ENCODE data around the gene ADGRL2.
"Not testable (repeated sequence)": the region's sequence is repeated elsewhere in the genome, so short reads cannot be mapped to it uniquely, and the experiment has no call there.

The ADGRL2 gene

DNA sequence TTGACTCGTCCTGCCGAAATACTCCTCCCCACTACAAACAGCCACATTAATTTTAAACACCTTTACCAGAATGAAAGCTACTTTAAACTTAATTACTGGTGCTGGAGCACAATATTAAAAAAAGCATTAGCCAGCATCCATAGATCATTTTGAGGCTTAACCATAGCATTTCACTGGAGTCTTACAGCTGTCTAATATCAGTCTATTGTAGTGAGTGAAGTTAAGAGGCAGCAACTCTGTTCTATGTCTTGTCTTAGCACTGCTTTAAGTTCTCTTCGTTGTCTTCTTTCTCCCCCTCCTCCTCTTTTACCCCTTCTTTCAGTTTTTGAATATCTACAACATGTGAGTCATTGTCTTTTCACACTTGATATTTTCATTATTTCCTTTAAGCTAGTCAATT lies 49.3 kb downstream of the ADGRL2 start:
- DNase-seq = no peak

DNA sequence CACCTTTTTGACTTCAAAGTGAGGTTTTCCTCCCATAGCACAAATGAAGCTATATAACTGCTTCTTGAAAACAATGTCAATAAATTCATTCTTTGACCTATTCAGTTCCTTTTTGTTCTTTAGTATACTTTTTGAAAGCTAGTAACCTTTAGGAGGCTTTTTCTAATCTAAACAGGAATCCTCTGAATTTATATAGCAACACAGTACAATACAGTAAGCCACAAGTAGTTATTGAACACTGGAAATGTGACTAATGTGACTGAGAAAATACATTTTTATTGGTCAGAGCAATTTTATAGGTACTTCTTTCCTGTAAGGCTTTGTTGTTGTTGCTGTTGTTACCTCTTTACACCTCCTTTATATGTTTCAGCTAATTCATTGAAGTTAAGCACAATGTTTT lies 49.8 kb downstream of the ADGRL2 start:
- no peak for DNase-seq

DNA sequence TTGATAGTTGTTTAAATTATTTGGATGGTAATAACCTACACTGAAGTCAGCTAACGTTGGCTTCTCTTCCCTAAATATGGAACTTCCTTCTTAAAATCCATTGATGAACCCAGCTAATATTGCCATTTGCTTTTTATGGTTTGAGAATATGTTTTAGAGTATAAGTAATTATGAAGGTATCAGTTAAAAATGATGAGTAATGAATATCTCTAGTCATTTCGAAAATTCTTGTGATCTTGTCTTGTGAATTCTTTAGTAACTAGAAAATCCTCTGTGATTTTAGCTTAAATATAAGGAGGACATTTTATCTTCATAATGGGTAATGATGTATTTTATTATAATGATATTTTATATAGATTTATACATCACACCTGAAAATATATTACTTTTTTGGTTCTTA lies 50.5 kb downstream of the ADGRL2 start:
- no peak for DNase-seq

DNA sequence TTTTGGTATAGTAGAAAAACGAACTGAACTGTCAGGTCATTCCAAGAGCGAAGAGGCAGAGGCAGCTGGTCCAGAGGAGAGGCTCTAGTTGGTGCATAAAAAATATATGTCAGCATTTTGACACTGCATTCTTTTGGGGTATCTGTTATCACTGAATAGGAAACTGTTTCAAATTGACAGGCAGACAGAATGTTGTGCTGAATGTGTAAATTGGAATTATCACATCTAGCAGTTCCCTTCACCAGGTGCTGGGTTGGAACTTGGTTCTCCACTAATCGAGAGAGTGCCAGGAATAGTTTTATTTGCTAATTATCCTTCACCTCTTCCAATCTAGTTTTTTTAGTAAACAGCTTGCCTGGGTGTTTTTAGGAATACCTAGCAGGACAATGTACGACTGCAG lies 52.2 kb downstream of the ADGRL2 start:
- no peak for DNase-seq

DNA sequence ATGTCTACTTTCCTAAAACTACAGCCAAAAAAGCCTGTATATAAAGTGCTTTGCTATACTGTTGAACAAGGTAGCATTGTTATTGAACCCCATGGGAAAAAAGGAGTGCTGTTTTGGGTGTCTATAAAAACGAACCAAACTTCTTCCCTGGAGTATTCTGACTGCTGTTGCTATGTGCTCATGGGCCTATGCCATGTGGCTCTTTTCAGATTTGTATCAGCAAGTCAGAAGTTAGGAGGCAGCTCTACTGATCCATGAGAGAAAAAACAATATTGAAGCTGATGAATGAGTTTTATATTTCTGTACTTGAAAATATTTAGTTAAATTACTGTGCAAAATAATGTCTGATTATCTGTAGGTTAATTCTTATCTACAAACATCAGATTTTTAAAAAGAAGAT lies 66.5 kb downstream of the ADGRL2 start:
- no peak for DNase-seq

DNA sequence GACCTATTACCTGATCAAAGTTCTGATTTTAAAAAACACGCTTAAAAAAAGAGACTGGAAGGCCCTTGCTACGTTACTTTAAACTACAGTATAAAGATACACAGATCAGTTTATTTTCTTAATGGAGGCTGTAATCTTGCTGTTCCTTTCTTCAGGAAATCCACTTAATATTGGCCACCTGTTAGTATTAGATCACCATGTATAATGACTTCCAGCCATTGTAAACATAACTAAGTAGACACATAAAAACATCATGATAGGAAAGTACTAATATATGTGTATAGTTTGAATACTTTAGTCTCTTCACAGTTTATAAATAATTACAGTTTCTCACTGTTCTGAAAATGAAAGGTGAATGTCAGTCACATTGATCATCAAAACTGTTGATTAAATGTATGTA lies 68.6 kb downstream of the ADGRL2 start:
- DNase-seq = no peak

DNA sequence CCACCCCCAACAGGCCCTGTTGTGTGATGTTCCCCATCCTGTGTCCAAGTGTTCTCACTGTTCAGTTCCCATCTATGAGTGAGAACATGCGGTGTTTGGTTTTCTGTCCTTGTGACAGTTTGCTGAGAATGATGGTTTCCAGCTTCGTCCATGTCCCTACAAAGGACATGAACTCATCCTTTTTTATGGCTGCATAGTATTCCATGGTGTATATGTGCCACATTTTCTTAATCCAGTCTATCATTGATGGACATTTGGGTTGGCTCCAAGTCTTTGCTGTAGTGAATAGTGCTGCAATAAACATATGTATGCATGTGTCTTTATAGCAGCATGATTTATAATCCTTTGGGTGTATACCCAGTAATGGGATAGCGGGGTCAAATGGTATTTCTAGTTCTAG lies 70.4 kb downstream of the ADGRL2 start:
- not testable (repeated sequence) for DNase-seq

DNA sequence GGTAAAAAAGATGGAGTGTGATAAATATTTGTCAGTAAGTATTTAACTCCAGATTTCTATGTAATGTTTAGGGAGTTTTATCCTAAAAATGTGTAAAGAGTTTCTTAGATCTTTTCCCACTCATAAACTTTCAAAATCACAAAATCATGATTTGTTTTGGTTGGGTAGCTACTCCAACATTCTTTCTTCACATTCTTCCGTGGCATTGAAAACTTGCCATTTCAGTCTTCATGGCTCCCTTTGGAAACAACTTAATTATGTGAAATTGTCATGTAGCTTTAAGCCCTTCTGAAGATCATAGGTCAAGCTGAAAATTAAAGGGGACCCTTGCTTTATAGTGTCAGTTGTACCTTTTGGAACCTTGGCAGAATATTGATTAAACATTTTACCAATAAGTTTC lies 73.2 kb downstream of the ADGRL2 start:
- DNase-seq = no peak

DNA sequence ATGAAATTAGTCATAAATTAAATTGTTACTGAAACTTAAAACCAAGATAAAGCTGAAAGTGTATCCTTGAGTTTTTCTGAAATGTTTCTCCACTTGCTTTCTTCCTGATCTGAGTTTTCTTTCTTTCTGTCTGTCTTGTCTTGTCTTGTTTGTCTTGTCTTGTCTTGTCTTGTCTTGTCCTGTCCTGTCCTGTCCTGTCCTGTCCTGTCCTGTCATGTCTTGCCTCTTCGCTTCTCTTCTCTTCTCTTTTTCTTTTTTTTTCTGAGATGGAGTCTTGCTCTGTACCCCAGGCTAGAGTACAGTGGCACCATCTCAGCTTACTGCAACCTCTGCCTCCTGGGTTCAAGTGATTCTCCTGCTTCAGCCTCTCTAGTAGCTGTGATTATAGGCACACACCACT lies 73.7 kb downstream of the ADGRL2 start:
- DNase-seq = no peak

DNA sequence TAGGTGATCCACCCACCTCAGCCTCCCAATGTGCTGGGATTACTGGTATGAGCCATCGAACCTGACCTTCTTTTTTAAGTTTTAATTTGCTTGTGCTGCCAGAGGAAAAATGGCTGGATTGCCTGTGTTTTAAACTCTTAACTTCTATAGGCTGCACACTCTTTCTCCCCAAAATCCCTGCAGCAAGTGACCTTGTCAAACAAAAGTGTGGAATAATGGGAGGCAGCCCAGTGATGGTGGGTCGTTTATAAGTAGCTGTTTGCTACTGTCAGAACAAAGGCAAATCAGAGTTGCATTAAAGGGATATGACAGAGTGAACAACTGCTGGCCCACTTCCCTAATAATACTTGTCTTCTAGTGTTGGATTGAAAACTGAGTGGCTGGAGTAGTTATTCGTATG lies 74.2 kb downstream of the ADGRL2 start:
- no peak for DNase-seq

DNA sequence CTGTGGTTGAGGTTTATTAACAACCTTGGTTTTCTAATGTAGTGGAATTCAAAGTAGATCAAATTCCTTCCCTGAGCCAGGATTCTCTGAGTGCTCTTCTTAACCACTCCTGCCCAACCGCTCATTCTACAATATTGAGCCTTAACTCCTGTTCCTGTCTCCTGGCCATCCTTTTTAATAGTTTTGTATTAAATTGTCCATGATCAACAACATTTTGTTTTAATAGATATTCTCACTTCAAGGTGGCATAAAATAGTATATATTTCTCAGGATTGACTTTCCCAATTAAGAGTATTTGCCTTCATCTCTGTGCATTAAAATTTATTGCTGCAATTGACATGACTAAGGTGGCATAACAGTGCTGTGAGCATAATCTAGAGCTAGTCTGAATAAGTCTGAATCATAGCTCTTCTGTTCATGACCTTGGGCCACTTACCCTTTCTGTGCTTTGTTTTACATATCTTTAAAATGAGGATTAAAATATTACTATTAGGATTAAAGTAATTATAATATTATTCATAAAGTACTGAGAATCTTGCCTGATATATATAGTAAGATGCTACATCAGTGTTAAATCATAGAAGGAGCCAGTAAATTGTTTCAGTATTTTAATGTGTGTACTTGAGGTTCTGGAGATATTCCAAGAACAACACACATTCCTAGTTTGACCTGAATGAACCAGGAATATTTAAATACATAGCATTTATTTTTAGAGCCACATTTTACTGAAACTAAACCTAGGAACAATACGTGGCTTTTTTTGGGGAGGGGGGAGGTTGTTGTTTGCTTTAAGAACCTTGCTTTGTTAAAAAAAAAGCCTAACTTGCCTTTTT lies 76.4 kb downstream of the ADGRL2 start:
- no peak for DNase-seq

DNA sequence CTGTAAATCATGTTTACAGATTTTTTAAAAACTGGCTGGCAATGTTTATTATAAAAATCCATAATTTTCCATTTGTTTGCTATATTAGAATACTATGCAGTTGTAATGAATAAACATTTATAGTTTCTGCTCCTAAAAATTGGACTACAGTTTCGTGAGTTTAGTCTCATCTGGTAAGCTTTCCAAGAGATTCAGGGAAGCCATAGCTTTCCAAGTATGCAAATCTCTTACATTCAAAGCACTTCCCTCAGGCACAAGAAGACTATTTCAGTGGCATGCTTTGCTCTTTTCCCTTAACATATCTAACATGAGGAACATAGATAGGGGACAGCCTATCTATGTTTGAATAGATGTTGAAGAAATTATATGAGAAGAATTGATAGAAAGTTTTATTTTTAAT lies 77.2 kb downstream of the ADGRL2 start:
- no peak for DNase-seq

DNA sequence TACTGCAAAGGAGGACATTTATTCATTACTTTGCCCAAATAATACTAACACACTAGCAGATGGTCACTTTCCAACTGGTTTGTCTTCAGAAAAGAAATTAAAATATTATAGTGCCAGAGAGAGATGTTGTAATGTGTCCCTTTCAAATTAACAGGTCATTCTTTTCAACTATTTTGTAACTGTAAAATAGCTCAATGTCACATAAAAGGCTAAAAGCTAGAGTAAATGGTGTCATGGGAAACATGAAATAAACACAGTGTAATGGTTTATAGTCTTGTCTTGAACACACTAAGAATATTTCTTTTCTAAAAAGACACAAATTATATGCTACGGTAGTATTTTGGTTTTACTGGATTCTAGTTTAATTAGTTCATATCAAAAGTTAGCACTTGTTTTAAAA lies 77.8 kb downstream of the ADGRL2 start:
- no peak for DNase-seq

DNA sequence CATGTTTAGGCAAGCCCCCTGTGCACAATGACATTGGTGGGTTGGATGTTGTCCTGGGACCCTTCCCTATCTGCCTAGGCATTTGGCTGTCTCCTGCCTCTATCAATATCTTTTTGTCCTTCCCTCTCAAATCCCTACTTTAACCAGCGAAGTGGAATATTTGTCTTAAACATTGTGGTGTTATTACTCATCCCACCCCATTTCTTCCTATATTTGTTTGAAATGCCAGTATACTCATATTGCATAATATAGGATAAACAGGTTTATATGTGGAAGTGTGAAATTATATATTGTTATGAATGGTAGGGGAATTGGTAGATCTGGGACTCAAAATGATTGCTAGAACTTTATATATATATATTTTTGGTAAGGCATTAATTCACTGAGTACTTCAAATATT lies 80.0 kb downstream of the ADGRL2 start:
- DNase-seq = no peak

DNA sequence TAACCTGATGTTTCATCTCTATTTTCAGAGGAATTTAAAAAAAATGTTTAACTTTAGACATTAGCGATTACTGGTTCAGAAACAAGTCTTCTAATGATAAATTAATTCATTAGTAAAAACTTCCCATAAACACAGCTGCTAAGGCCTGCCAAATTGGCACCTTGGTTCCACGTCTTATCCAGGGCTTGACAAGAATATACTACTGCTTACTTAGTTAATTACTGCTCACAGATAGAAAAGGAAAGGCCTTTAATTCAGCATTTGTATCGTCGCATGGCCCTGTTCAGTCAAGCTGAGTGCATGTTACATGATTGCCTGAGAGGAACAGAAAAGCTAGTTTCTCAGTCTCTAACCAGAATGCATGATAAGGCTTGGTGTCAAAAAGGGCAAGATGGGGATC lies 84.6 kb downstream of the ADGRL2 start:
- DNase-seq = no peak

DNA sequence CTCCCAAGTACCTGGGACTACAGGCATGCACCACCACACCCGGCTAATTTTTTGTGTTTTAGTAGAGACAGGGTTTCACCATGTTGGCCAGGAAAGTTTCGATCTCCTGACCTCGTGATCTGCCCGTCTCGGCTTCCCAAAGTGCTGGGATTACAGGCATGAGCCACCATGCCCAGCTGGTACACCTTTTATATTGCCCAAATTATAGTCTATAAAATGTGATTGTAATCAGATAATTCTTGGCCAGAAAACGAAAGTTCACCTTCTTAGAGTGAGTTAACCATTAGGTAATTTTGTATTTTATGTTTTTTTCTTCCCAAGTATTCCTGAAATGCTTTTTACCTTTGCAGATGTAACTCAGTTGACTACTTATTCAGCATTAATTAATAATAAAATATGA lies 85.6 kb downstream of the ADGRL2 start:
- not testable (repeated sequence) for DNase-seq

DNA sequence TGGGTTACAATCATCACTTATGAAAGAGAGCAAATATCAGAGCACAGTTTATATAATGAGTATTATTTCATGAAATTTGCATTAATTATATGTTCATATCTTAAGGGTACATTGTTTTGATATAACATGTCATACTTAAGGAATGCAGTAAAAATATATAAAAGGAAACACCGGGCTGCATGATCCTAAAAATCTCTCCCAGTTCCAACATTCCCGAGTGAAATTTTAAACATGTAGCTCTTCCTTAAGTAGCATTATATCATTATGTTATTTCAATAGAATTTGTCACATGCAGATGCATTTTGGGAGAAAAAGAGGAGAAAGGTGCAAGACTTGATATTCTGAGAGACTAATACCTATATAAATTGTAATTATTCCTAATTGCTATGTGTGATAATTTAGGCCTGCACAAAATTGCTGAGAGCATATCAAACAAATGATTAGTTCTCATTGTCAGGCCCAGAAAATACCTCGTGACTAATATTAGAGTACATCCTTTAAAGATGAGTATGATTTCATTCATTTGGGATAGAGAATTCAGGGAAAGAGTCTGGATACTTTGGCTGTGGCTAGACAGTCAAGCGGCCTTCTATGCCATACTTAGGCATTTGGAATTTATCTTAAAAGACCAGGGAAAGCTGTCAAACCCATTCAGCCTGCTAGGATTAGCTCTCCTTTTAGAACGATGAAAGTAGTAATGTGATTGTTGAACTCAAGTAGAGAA lies 86.8 kb downstream of the ADGRL2 start:
- DNase-seq = no peak

DNA sequence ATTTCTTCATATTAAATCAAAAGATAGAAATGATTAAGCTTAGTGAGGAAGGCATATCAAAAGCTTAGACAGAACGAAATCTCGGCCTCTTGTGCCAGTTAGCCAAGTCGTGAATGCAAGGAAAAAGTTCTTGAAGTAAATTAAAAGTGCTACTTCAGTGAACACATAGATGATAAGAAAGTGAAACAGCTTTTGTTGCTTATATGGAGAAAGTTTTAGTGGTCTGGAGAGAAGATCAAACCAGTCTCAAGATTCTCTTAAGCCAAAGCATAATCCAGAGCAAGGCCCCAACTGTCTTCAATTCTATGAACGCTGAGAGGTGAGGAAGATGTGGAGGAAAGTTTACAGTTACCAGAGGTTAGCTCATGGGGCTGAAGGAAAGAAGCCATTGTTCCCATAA lies 88.4 kb downstream of the ADGRL2 start:
- DNase-seq = no peak

DNA sequence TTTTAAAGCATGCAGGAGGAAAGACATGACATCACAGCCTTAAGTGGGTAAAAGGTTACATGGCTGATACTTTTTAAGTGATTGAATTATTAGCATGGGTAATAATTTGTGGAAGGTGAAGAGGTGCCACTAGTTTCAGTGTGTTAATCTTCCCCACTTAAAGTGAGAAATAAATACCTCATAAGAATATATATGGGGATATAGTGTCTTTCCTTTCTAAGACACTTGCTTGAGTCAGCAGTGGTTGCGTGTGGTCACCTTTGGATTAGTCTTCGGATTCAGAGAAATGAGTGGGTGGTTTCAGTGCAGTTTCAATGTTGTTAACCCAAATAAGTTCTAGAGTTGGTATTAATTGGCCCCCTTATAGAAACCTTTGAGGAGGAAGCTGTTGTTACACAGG lies 94.1 kb downstream of the ADGRL2 start:
- no peak for DNase-seq

DNA sequence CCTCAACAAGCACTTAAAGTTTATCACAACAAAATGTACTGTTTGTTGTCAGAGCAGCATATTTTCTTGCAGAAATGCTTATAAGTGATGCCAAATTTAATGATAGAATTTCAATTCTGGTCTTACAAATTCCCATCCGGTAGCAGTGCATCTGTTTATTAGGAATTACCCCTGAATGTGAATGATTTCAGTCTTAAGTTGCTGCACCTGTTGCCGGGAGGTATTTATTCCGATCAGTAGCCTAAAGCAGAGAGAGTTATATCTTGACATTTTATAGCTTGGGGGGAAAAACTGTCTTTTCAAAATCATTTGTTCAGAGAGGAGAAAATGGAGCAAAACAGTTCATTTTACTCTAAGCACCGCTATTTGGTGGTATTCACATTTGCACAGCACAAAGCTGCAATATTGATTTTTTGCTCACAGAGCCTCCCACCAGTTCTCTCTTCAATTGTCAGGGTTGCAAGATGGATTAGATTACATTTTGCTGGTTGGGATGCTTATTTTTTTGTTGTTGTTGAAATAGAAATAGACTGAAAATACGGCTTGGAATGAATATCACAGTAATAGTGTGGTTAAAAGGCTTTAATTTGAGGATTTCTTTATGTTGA lies 98.6 kb downstream of the ADGRL2 start:
- no peak for DNase-seq

DNA sequence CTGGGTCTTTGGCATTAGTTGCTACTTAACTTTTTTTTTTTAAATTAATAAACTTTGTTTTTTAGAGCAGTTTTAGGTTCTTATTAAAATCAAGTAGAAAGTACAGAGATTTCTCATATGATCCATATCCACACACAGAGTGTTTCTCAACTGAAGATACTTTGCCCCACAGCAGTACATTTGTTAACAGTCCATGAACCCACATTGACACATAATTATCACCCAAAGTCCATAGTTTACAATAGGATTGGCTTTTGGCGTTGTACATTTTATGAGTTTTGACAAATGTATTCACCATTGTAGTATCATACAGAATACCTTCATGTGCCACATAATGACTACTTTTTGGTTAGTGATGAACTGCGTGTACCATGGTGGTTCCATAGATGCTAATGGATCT lies 106.8 kb downstream of the ADGRL2 start:
- DNase-seq = no peak

DNA sequence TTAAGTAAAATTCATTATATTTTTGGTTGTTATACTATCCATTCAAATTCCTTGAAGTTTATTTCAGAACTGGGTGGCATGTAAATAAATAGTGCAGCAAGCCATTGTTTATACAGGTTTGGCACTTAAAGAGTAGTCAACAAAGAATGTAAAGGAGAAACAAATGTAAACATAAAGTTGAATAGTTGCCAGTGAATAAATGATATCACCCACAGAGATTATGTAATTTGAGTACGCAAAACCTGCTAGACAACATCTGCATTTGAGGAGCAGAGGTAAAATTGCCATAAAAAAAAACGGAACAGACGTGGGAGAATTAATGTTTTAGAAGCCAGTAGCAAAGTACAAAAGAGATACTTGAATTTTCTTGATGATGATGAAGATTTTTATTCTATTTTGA lies 111.6 kb downstream of the ADGRL2 start:
- peak; percentile 82 for DNase-seq

DNA sequence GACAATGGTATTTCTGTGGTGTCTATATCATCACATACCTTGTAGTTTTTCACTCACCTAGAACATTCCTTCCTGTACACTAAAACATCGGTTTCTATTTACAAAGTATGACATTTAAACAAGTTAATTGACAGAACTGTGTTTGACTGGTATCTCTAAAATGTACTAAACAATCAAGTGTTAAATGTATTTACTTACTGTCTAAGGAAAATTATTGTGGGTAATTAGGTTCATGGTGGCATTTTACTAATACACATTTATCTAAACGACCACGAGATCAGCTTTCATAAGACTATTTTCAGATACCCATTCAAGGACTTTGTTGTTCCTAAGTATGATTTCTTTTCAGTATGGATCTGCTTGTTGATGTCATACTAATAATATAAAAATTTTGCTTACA lies 115.2 kb downstream of the ADGRL2 start:
- peak; percentile 28 for DNase-seq

DNA sequence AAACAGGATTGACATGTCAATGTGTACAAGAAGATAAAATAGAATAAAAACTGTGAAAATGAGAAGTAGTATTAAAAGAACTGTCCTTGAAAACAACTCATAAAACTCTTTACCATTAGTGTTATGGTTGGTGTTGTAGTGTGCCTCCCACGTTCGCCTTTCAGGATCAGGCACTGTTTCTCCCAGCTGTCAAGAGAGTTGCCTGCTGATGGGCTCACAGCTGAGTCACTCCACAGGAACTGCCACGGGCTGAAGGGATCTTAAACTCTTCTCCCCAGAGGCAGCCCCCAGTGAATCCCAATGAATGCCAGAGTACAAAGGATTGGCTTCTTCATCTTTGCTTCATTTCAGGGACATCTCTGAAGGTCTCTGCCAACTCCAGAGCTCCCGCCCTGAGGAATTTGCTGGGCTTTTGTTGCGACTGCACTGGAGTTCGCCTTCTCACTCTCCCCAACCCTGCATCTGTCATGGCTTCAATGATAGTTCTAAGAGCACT lies 119.6 kb downstream of the ADGRL2 start:
- no peak for DNase-seq

Data from NCI-H748 treated with DMSO at 0.1 percent for 48 hours (cell line).